Heart right ventricle (tissue), 16 donors: ENCODE results near the gene CNN1. TPM values are rescaled to one million over a fixed set of nuclear protein-coding genes. Genes with fewer than 3 reads are reported as not detected.

Experiments
- ATAC-seq, 8 donors: fragments of 200-7000 bp; cut with Tn5 transposase; one replicate each; pipeline ENCODE4 v1.9.1; 2020; ENCODE audit warnings: mild to moderate bottlenecking in 8 of 8, moderate library complexity in 8 of 8, moderate number of reproducible peaks in 1 of 8
- DNase-seq, 2 donors: peaks; one replicate each; pipeline ENCODE4 v3.0.0-alpha.2; 2020
- H3K27ac ChIP-seq, 10 donors: fragments of 200-600 bp; sonication (generic) in 2 of 10; one replicate each; pipeline versions ENCODE4 v1.5.0 to v1.8.0; 2020 to 2022; ENCODE audit warnings: mild to moderate bottlenecking in 3 of 10
- H3K27me3 ChIP-seq, 7 donors: fragments of 200-600 bp; one replicate each; pipeline ENCODE4 v1.8.0; 2021 to 2022; ENCODE audit warnings: mild to moderate bottlenecking in 2 of 7
- H3K36me3 ChIP-seq, 9 donors: fragments of 200-600 bp; sonication (generic) in 1 of 9; one replicate each; pipeline versions ENCODE4 v1.5.0 to v1.8.0; 2020 to 2022; ENCODE audit warnings: mild to moderate bottlenecking in 2 of 9
- H3K4me1 ChIP-seq, 9 donors: fragments of 200-600 bp; sonication (generic) in 1 of 9; one replicate each; pipeline versions ENCODE4 v1.5.0 to v1.8.0; 2020 to 2022; ENCODE audit warnings: mild to moderate bottlenecking in 4 of 9
- H3K4me3 ChIP-seq, 10 donors: fragments of 200-600 bp; sonication (generic) in 2 of 10; one replicate each; pipeline versions ENCODE4 v1.5.0 to v1.8.0; 2020 to 2022; ENCODE audit warnings: mild to moderate bottlenecking in 7 of 10, moderate library complexity in 2 of 10
- H3K9me3 ChIP-seq, 11 donors: fragments of 200-600 bp in 10 of 11; sonication (generic) in 2 of 11; one replicate each; pipeline versions ENCODE4 v1.5.0 to v1.8.0; 2013 to 2022; ENCODE audit warnings: mild to moderate bottlenecking in 2 of 11, control low read depth in 1 of 11, moderate library complexity in 1 of 11
- WGBS, 2 donors: extraction: QIAGEN DNeasy Blood & Tissue Kit; methylation state at CpG; one replicate each; pipeline ENCODE4 v1.1.7; 2013; ENCODE audit warnings: inconsistent platforms in 1 of 2; 5-methylcytosine and 5-hydroxymethylcytosine counted together
- intact Hi-C, 10 donors: fragments of 100-400 bp; cut with DNase I; formaldehyde crosslinking; loops; one replicate each; pipeline versions ENCODE4 v1.11.1 to v1.14.2; 2022
- long read RNA-seq, 3 donors: library from polyadenylated mRNA; unstranded; transcript quantifications; one replicate each; pipeline ENCODE4 v2.0.0, GENCODE V29; 2020 to 2021
- polyA plus RNA-seq, 2 donors: library from polyadenylated mRNA; stranded (reverse); fragments of 200-250 nt; gene quantifications; one replicate each; pipeline ENCODE4 v1.2.3, GENCODE V29; 2013
- total RNA-seq, 10 donors: library from RNA; stranded (reverse); fragmentation: NEBNext Ultra II Directional in 3 of 10; extraction: Animal tissue kit (Norgen Biotek cat#: 25700) in 3 of 10; gene quantifications; one replicate each; pipeline versions ENCODE4 v1.2.1 to v1.2.4, GENCODE V29; 2021 to 2023
- TF ChIP-seq, protein P1 (sequence below), 9 donors: fragments of 200-600 bp; sonication (generic) in 2 of 9; IDR thresholded peaks; one replicate each; pipeline versions ENCODE4 v1.5.0 to v1.8.0; 2021 to 2022; ENCODE audit warnings: antibody characterized with exemption in 9 of 9, mild to moderate bottlenecking in 5 of 9, moderate library complexity in 1 of 9
- donor health status: Arrhythmogenic right ventricular cardiomyopathy.
- donor health status: ischemic (EF 13 %, LVEDD 7.1; RV severe dilation, severe dysfunction).
- donor health status: healthy with polysubstance abuse.
- donor health status: DM: no; HTN: yes; CAD: no.
- donor health status: DM: no; HTN: no; CAD: no.
- donor health status: ischemic (EF 25% LVEDD 6.9; RV normal size, moderate dysfunction).
- donor health status: ischemic (EF 25% LVEDD 5.7; RV mildly dilated, moderate dysfunction).
- donor health status: healthy.
- donor health status: DM: yes; HTN: yes; CAD: no.
- donor health status: Ischemic cardiomyopathy.
- donor health status: ischemic (EF 35%, LVEDD 5.7; RV mildly dilated, moderate dysfunction).
- donor health status: nonischemic (EF 11% LVEDD 7.7; RV severe dilation, severe dysfunction).
- donor health status: DM: yes; HTN: yes; CAD: no.
- donor health status: PGD.
- donor health status: ischemic (EF 29% LVEDD 5.4; RV normal size, mild dysfunction).
- donor health status: nonischemic (EF 23%, LVEDD 6.1; RV moderate dilation, normal function).

The CNN1 gene
- total RNA-seq, result 100 to 1,000 TPM in 7 of 10 donors, 10 to 100 TPM in 3; 63.4 to 267 (median 163) TPM
- polyA plus RNA-seq, result 100 to 1,000 TPM; 114 to 678 TPM
- long read RNA-seq, donor 1, transcript CNN1-201 (7 exons, 1,633 nt), result major isoform, 33 of 84 reads
- long read RNA-seq, donor 1, partial matches to known transcripts, result 7 of 84 reads
- long read RNA-seq, donor 1, other reads (novel, unspliced or antisense), result 44 of 84 reads
- long read RNA-seq, donor 2, transcript CNN1-201 (7 exons, 1,633 nt), result major isoform, 31 of 100 reads
- long read RNA-seq, donor 2, partial matches to known transcripts, result 4 of 100 reads
- long read RNA-seq, donor 2, other reads (novel, unspliced or antisense), result 65 of 100 reads
- long read RNA-seq, donor 3, transcript CNN1-201 (7 exons, 1,633 nt), result major isoform, 95 of 161 reads
- long read RNA-seq, donor 3, partial matches to known transcripts, result 8 of 161 reads
- long read RNA-seq, donor 3, other reads (novel, unspliced or antisense), result 58 of 161 reads

DNA sequence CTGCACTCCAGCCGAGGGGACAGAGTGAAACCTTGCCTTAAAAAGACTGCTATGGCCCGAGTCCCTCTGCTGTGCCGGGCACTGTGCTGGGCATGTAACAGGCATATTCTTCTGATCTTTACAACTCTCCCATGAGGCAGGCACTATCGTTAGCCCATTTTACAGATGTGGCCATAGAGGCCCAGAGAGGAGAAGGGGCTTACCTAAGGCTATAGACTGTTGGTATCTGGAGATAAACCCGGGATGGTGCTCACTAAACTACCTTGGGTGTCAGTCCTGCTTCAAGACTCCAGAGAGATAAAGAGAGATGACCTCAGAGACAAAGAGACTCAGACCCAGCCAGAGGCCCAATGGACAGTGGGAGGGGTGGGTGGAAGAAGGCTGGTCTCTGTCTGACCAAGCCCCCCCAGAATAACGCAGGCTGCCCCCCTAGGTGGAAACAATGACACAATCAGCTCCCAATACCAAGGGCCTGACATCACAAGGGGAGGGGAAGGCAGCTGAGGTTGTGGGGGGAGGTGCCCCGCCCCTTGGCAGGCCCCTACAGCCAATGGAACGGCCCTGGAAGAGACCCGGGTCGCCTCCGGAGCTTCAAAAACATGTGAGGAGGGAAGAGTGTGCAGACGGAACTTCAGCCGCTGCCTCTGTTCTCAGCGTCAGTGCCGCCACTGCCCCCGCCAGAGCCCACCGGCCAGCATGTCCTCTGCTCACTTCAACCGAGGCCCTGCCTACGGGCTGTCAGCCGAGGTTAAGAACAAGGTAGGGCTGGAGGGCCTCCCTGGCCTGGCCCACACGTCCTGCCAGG, at the start of gene CNN1:
TSS of gene CNN1 (plus strand) at position 620 of the 805 bp plus-strand sequence. CDS start at position 697, 77 bp downstream.
- ATAC-seq, result peak; percentile 49 to 77 (median 65)

GRCh38 chr19:11489378-11489777, 49.3 kb upstream of the CNN1 start:
- peaks cover 0 to 56% (median 4%) of the 10 kb centered on the region in 9 donors for H3K36me3 ChIP-seq
- ATAC-seq, result no peak
- DNase-seq, result no peak

More for the DNA sequence above, at the start of gene CNN1:
- DNase-seq, result peak; percentile 52 to 80
- peaks cover 0 to 5% (median 0%) of the 10 kb centered on the region in 9 donors for H3K36me3 ChIP-seq
- H3K27me3 ChIP-seq, result peaks cover 0 to 23% (median 0%) of the 10 kb centered on the region in 7 donors
- TF ChIP-seq, protein P1, sequence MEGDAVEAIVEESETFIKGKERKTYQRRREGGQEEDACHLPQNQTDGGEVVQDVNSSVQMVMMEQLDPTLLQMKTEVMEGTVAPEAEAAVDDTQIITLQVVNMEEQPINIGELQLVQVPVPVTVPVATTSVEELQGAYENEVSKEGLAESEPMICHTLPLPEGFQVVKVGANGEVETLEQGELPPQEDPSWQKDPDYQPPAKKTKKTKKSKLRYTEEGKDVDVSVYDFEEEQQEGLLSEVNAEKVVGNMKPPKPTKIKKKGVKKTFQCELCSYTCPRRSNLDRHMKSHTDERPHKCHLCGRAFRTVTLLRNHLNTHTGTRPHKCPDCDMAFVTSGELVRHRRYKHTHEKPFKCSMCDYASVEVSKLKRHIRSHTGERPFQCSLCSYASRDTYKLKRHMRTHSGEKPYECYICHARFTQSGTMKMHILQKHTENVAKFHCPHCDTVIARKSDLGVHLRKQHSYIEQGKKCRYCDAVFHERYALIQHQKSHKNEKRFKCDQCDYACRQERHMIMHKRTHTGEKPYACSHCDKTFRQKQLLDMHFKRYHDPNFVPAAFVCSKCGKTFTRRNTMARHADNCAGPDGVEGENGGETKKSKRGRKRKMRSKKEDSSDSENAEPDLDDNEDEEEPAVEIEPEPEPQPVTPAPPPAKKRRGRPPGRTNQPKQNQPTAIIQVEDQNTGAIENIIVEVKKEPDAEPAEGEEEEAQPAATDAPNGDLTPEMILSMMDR (IDR thresholded peaks at IDR 0.05), result no peak
- no peaks in the 10 kb centered on the region for H3K9me3 ChIP-seq
- peak within 1 kb of the TSS in 9 of 10 donors; percentile 33 to 54 (median 45) for H3K4me3 ChIP-seq
- intact Hi-C loops, result loop anchor here in 1 of 10 donors (10.0 kb wide), 1 partner anchor 46 kb away; no protein-coding TSS in a partner anchor
- H3K27ac ChIP-seq, result peak within 1 kb of the TSS; percentile 22 to 89 (median 76)
- H3K4me1 ChIP-seq, result peaks cover 0 to 33% (median 22%) of the 10 kb centered on the region in 9 donors
- 20 to 23% methylated on average over 18 to 21 of the region's 21 CpGs for WGBS, 2 donors

GRCh38 chr19:11494634-11495285, 43.9 kb upstream of the CNN1 start:
- TF ChIP-seq, protein P1 (IDR thresholded peaks at IDR 0.05), result no peak
- H3K27me3 ChIP-seq, result no peaks in the 10 kb centered on the region
- H3K9me3 ChIP-seq, result no peaks in the 10 kb centered on the region
- H3K27ac ChIP-seq, result no peak overlapping the region
- H3K4me1 ChIP-seq, result no peaks in the 10 kb centered on the region
- ATAC-seq (no peak), DNase-seq (no peak)
- peaks cover 0 to 72% (median 8%) of the 10 kb centered on the region in 9 donors for H3K36me3 ChIP-seq
- intact Hi-C loops, result loop anchor here in 3 of 10 donors (5.0 kb wide), 2 partner anchors 93 to 98 kb away; no protein-coding TSS in a partner anchor
- WGBS, 2 donors, result 93 to 94% methylated on average over 27 of the region's 27 CpGs
- H3K4me3 ChIP-seq, result no peak overlapping the region

More at GRCh38 chr19:11489378-11489777, 49.3 kb upstream of the CNN1 start:
- Histone ChIP-seq H3K4me3 (no peak overlapping the region), H3K27me3 (peaks cover 0 to 7% (median 0%) of the 10 kb centered on the region in 7 donors), H3K9me3 (no peaks in the 10 kb centered on the region), H3K27ac (no peak overlapping the region), H3K4me1 (no peaks in the 10 kb centered on the region)
- WGBS, 2 donors, result 94 to 96% methylated on average over 7 of the region's 7 CpGs
- TF ChIP-seq, protein P1 (IDR thresholded peaks at IDR 0.05), result no peak
- intact Hi-C loops, result loop anchor here in 3 of 10 donors (10.0 kb wide), 1 partner anchor 195 kb away; the partner anchor contains the start of gene TSPAN16 (in 3 of the 3)
